Kidney capillary endothelial cell (primary cell): ENCODE results near the gene PTGS1.
"Not testable (repeated sequence)": the region's sequence is repeated elsewhere in the genome, so short reads cannot be mapped to it uniquely, and the experiment has no call there.

Source experiments
- DNase-seq: peaks from one replicate; pipeline ENCODE4 v3.0.0-alpha.2; 2018; ENCODE audit warnings: low spot score

PTGS1 gene

DNA sequence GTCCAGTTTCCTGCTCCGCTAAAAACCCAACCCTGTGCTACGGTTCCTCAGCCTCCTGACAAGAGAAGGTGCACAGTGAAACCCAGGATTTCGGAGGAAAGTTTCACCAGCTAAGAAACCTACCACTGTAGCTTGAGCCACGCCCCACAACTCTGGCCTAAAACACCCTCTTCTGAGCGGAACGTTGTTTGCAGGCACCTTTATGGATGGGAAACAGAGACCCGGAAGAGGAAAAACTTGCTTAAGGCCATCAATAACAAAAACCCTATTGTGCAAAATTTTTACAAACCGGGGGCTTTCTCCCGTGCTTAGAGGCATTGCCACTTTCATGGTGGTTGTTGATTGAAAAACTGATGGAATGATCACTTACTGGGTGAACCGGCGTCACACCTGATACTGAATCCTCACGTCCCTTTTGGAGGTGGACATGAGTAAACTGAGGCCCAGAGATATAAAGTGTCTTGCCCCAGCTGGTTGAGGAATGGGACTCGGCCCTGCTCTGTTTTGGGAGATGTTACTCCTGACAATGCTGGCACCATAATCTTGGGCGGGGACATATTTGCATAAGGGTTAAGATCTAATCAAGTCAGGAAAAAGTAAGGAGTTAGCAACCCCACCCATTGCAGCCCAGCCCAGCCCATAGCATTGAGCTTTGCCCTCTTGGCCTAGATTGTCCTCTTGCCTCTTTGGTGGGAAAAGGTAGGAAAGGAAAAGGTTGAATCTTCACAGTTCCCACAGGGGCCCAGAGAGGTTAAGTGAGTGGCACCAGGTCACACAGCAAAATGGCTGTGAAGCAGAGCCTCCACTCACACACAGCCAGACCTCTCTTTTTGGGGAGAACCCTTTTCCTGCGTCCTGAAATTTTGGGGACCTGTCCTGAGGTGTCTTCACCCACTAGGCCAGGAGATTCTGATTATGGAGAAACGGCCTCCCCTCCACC lies 23.2 kb upstream of the PTGS1 start:
- DNase-seq = no peak

- DNase-seq = no peak
Measured at GRCh38 chr9:122348288-122348777, 22.5 kb upstream of the PTGS1 start.

DNA sequence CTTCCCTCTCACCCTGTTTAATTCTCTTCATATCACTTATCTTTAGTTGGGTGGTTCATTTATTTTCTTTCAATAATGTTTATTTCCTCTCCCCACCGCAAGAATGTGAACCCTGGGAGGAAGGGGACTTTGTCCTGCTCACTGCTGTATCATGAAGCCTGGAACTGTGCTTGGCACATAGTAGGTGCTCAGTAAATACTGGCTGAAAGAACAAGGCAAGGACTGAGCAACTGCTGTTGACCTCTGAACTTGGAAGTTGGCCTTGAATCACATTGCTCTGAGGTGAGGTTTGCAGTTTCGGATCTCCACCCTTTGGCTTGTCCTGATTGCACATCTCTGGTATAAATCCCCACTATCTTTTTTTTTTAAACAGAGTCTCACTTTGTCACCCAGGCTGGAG lies 22.0 kb upstream of the PTGS1 start:
- DNase-seq = no peak

- no peak for DNase-seq
Measured at GRCh38 chr9:122349201-122349600, 21.6 kb upstream of the PTGS1 start.

- peak; percentile 87 for DNase-seq
Measured at GRCh38 chr9:122350577-122351355, 20.1 kb upstream of the PTGS1 start.

GRCh38 chr9:122354536-122355199 lies 16.2 kb upstream of the PTGS1 start:
- DNase-seq = no peak

DNA sequence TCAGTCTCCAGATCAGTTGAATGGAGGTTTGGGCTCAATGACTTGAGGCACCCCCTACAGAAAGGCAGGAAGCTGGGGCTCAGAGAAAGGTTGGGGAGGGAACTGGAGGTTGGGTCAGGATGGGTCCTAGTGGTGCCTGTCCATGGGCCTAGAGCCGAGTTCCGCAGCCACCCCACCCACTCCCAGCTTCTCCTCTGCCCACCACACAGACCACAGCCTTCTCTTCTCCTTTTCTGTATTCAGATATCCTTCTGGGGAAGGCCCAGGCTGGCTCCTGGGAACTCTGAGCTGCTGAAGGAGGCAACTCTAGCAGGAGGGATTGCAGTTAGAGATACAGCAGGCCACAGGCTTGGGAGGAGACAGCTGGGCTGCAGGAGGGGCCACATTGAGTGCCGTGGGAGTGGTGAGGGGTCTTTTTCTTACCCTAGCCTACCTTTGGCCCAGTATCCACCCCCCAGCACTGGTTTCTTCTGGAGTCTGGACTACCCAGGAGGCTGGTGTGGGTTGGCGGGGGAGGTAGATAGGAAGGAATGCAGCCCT lies 15.4 kb upstream of the PTGS1 start:
- no peak for DNase-seq

- no peak for DNase-seq
Measured at GRCh38 chr9:122356627-122357026, 14.2 kb upstream of the PTGS1 start.

DNA sequence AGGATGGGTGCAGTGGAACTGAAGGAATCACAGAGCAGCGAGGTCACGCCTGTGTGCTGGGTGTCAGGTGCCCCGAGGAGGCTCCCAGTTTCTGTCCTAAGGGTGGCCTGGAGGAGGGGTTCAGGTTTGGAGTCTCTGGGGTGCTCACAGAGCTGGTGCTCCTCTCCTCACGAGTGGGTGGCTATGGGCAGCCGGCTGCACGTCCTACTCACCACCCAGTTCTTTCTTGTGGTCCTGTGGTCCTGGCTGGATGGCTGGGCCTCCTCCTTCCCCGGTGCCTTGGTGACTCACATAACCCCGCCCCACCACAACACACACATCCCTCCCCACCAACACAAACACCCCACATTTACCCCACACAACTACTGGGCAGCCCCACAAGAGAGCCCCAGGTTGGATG lies 9.9 kb upstream of the PTGS1 start:
- DNase-seq = no peak

- DNase-seq = not testable (repeated sequence)
Measured at GRCh38 chr9:122363131-122363530, 7.7 kb upstream of the PTGS1 start.

- no peak for DNase-seq
Measured at GRCh38 chr9:122364117-122364782, 6.6 kb upstream of the PTGS1 start.

GRCh38 chr9:122364783-122365150 lies 6.1 kb upstream of the PTGS1 start:
- DNase-seq = no peak

DNA sequence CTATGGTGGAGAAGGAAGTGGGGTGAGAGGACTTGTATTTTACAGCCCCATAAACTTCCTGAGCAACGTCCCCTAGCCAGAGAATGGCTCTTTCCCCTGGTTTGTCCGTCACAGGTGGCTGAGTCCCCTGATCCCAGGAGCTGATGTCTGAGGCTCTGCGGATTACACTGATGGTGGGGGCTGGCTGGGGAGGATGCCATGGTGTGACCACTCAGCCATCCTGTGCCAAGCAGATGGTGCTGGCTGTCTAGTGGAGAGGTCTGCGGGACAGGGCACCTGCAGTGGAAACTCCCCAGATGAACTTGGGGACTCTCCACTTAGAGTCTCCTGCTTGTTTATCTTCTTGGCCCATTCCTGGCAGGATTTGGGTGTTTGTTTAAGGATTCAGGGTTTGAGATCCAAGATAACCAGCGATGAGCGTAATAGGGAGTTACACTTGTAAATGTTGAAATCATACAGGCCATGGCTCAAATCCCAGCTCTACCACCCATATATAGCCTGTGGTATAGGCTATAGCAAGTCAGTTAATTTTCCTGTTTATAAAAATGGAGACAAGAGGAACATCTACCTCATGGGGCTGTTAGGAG lies 4.7 kb upstream of the PTGS1 start:
- no peak for DNase-seq

DNA sequence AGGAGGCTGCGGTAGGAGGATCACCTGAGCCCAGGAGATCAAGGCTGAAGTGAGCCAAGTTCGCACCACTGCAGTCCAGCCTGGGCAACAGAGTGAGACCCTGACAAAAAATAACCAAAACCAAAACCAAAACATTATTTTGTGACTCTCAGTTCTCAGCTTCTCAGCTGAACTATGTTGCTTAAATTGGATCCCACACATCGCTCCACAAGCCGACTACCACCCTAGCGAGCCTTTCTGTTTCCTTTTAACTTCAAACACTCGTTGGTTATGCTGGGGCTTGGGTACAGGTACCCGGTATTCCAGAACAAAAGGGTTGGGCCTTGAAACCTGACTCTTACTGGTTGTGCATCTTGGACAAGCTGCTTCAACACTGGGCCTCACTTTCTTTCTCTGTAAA lies 3.8 kb upstream of the PTGS1 start:
- DNase-seq = no peak

- DNase-seq = no peak
Measured at GRCh38 chr9:122367774-122368460, 2.9 kb upstream of the PTGS1 start.

DNA sequence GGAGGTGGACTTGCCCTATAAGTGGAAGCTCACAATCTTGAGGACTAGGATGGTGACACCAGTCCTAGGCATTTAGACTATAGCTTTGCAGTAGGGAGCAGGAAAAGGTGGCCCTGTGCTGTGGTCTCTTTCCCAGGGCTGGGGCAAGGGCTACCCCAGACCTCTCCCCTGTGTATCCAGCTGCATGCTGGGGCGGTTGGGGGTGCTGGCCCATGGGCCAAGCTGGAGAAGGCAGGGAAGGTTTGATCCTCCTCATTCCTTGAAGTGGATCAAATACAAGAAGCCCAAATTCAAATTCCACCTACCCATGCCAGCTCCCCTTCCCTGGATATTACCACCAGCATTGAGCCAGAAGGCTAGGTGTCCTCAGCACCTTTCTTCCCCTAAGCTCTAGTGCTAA lies 2.2 kb upstream of the PTGS1 start:
- no peak for DNase-seq

GRCh38 chr9:122370303-122370702 lies 521 bp upstream of the PTGS1 start:
- no peak for DNase-seq

DNA sequence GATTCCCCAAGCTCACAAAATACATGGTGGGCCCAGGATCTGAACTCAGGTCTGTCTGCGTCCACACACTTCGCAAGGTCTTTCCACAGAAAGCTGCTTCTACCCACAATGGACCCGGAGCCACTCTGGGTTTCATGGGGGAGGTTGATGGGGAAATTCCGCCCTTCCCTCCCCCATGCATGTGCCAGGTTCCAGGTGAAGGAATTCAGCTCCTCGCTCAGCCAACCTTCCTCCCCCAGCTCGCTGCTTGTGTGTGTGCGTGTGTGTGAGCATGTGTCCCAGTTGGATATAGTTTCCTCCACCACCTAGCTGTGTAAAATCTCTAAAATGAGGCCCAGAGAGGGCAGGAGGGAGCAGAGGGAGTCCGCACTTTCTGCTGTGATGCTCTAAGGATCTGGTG lies 1.0 kb downstream of the PTGS1 start:
- no peak for DNase-seq

- no peak for DNase-seq
Measured at GRCh38 chr9:122372856-122373845, 2.3 kb downstream of the PTGS1 start.
